Fibroblast of skin of scalp (primary cell): ENCODE data around the gene MRGPRF.
A peak's percentile ranks its signal among the peaks of the same experiment; 100 is the strongest.
"Not testable (repeated sequence)": the region's sequence is repeated elsewhere in the genome, so short reads cannot be mapped to it uniquely, and the experiment has no call there.

Experiments used
- DNase-seq: peaks from one replicate; pipeline ENCODE4 v3.0.0-alpha.2; 2013

MRGPRF gene

GRCh38 chr11:68982134-68982533 is 30.9 kb downstream of the MRGPRF start:
- DNase-seq: no peak

- no peak for DNase-seq
These were observed 32.3 kb downstream of the MRGPRF start, which contains the start of gene MRGPRD for GRCh38 chr11:68980776-68981065. MRGPRD (minus strand) TSS chr11:68980986; CDS start chr11:68980986, 0 bp downstream.

- DNase-seq: no peak
These were observed 32.9 kb downstream of the MRGPRF start for GRCh38 chr11:68979931-68980775.

DNA sequence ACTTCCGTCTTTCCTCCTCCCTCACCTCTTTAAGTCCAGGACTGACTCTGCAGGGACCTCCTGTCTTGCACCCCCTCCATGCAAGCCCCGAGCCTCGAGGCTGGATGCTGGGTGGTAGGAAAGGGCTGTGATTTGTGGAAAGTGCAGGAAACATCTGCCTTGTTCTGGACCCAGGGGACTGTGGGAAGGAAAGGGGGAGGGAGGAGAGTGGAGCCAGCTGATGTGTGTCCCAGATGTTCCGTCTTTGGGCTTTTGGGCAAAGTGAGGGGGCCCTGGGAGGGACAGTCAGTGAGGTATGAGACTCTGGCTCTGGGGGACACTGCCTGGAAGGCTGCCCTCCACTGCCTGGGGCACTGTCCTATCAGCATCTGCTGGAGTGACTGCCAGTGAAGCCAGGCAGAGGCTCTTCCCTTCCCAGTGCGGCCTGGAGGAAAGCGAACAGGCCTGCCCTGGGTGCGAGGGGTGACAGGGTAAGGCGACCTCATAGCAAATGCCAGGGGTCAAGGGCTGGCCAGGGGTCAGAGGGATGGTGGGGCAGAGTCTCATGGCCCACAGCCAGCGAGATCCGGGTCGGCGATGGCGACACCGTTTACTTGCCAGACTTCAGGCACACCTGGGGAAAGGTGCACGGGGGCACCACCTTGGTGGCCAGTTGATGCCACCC is 34.0 kb downstream of the MRGPRF start:
- no peak for DNase-seq

DNA sequence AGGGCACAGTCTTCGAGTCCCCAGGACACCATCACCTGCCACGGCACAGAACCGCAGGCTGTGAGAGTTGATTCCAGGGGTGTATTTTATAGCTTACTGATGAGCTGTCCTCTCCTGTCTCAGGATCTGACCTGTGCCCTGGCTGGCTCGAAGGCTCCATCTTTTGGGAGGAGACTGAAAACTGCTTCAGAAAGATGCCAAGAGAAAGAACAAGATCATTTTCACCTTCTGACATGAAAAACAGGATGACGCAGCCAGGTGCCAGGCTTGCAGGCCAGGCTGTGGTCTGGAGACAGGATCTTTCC is 34.5 kb downstream of the MRGPRF start:
- no peak for DNase-seq

DNA sequence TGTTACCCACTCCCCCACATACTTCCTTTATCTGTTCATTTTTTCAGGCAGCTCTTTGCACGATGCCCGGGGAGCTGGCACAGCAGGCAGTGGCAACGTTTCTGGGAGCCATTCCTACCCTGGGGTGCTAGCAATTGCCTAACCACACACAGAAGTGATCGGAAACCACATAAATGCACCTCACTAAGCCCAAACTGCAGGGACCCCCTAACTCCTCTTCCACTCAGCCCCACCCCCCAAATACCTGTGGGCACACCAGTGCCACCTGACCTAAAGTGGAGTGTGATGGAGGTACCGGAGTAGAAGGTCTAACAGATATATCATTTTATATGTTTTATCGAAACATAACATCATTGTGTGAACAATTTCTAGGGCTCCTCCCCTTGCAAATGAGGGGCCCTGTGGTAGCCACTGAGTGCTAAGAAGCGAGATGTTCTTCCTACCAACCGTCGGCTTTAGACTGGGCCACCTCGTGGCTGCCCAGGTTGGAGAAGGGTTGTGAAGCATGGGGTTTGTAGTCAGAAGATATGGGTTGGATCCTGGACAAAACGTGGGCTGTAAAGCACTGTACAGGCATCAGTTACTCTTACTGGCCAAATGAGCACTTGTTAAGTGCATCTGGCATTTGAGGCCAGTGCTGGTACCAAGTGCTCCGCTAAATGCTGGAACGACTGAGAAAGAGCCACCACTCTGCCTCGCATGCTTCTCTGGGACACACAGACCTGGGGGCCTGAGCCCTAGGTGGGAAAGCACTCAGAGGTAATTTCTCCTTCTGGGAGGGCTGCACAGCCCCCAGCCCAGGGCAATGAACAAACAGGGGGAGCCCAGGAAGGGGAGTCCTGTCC is 35.0 kb downstream of the MRGPRF start:
- no peak for DNase-seq

DNA sequence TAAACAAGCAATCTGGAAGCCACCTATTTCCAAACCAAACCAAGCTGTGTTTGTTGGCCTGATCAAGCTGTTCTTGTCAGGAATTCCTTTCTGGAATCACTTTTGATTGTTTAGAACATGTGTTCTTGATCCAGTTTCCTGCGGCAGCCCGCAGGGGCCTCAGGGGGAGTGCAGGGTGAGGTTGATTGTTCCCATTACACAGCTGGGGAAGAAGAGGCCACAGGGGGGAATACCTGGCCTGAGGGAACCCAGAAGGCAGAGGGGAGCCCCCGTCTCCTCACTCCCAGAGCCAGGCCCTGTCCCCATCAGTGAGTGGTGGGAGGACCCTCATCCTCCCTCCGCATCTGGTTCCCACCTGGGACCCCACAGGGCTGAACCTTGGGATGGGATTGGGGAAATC is 36.5 kb downstream of the MRGPRF start:
- DNase-seq: no peak

DNA sequence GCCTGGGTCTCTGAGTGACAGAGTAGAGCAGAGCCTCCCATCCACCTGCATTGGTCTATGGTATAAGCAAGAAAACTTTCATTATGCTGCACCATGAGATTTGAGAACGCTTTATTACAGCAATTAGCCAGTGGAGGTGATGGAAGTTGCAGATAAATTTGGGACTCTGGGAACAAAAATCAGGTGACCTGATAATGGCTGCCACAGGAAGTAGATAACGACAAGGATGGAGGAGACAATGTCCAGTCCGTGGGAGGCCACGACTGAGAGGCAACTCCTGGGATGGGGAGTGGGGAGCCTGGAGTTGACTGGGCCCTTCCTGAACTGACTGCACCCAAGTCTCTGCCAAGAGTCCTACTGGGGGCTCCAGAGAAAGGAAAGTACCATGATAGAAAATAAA is 37.0 kb downstream of the MRGPRF start:
- no peak for DNase-seq

- peak; percentile 20 for DNase-seq
These were observed 38.4 kb downstream of the MRGPRF start for GRCh38 chr11:68974421-68975194.

- not testable (repeated sequence) for DNase-seq
These were observed 39.3 kb downstream of the MRGPRF start for GRCh38 chr11:68973706-68974105.

DNA sequence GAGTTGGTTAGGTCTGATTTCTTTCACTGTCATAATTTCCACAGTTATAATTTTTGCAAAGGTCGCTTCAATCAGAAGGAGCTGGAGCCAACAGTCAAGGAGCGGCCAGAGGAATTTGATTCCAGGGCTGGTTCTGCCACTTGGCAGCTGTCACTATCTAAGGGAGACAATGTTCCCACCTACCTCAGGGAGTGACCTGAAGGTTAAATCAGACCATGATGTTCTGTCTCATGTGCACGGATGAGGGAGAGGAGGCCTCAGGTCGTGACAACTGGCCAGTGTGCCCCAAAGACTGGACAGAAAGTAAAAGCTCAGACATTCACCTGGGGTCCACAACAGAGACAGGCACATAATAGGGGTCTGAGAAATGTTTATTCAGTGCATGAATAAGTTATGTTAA is 39.8 kb downstream of the MRGPRF start:
- DNase-seq: no peak

GRCh38 chr11:68970921-68971636 is 42.0 kb downstream of the MRGPRF start:
- DNase-seq: no peak

DNA sequence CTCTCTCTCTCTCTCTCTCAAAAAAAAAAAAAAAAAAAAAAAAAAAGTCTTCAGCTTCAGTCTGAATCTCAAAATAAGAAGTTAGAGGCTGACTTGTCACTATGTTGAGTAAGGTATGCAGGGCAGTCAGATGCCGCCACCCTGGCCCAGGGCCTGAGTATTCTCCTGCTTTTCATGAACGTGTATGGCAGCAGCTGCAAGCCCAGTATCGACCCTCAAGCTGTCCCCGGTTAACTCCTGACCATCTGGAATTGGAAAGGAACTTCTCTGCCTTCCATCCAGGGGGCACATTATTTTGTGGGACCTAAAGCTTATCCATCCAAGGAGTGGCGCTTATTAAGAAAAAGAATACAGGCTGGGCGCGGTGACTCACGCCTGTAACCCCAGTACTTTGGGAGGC is 43.7 kb downstream of the MRGPRF start:
- DNase-seq: no peak

DNA sequence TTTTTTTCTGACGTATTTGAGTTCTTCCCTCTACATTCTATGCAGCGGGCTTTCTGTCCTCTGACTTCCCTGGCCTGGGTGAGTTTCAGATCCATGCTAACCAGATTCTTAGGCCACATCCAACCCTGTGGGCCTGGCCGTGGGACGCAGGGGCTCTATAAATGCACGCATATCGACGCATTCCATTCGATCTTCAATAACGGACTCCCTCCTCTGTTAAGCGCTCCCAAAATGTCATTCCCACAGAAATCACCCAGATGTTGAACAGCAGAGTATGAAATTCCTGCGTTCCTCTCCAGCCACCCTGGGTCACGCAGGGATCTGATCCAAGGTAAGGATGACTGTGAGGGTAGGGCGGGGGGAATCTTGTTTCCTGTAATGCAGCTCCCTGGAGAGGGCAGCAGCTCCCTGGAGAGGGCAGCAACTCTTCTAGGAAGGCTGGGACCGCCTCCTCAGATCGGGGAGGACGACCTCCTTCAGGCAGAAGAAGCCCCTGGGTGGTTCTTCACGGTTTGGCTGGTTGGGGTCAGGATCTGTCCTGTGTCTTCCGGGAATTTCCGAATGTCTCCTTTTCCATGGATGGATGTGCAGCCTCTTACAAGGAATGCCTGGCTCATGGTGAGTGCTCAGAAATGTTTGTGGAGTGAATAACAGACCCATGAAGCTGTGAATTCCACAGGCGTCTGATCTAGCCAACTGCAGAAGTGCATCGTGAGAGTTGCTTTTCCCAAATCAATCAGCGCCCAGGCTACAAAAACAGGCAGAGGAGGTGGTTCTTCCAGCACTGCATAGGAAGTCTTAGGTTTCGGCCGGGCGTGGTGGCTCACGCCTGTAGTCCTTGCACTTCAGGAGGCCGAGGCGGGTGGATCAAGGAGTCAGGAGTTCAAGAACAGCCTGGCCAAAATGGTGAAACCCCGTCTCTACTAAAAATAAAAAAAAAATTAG is 44.5 kb downstream of the MRGPRF start:
- DNase-seq: peak; percentile 53

GRCh38 chr11:68966894-68967780 is 45.9 kb downstream of the MRGPRF start:
- DNase-seq: no peak

- DNase-seq: no peak
These were observed 46.9 kb downstream of the MRGPRF start for GRCh38 chr11:68965901-68966853.

- no peak for DNase-seq
These were observed 49.3 kb downstream of the MRGPRF start for GRCh38 chr11:68963779-68964178.

- peak; percentile 20 for DNase-seq
These were observed 50.4 kb downstream of the MRGPRF start for GRCh38 chr11:68962527-68963250.
